T-helper 17 cell (primary cell): ENCODE data around the gene LNPK. TPM values are rescaled to one million over a fixed set of nuclear protein-coding genes. Genes with fewer than 3 reads are reported as not detected.
"Not testable (repeated sequence)": the region's sequence is repeated elsewhere in the genome, so short reads cannot be mapped to it uniquely, and the experiment has no call there.

Experiments used
- ATAC-seq: fragments of 150-1000 bp; cut with Tn5 transposase; 2 replicates; pipeline ENCODE4 v1.10.0; 2021; ENCODE audit warnings: mild to moderate bottlenecking, moderate library complexity
- DNase-seq, 3 donors: peaks; one replicate each; pipeline versions ENCODE4 v3.0.0 to v3.0.0-alpha.2; 2020 to 2021
- H3K9me3 ChIP-seq: one replicate; pipeline ENCODE4 v1.7.0; 2013; ENCODE audit warnings: low read length, mild to moderate bottlenecking; ENCODE audit not compliant: control insufficient read depth, poor library complexity, severe bottlenecking
- H3K27ac Mint-ChIP-seq: one replicate; pipeline ENCODE4 v1.8.0; 2022; ENCODE audit warnings: mild to moderate bottlenecking, moderate library complexity, mixed read lengths
- H3K27me3 Mint-ChIP-seq: one replicate; pipeline ENCODE4 v1.8.0; 2022; ENCODE audit warnings: mixed read lengths
- H3K36me3 Mint-ChIP-seq: one replicate; pipeline ENCODE4 v1.8.0; 2022; ENCODE audit warnings: low read depth, mixed read lengths
- H3K4me1 Mint-ChIP-seq: one replicate; pipeline ENCODE4 v1.8.0; 2022; ENCODE audit warnings: mild to moderate bottlenecking, mixed read lengths
- H3K4me3 Mint-ChIP-seq: one replicate; pipeline ENCODE4 v1.8.0; 2022; ENCODE audit warnings: mild to moderate bottlenecking, moderate library complexity, mixed read lengths
- total RNA-seq, 4 donors: library from RNA in 2 of 4; stranded (reverse) in 2 of 4; gene quantifications; one replicate each; pipeline ENCODE4 v1.2.3 and lab custom pipeline; 2022 to 2026

Gene LNPK
- total RNA-seq, 2 donors from 2014 or later, result 14.9 to 21.0 TPM

DNA sequence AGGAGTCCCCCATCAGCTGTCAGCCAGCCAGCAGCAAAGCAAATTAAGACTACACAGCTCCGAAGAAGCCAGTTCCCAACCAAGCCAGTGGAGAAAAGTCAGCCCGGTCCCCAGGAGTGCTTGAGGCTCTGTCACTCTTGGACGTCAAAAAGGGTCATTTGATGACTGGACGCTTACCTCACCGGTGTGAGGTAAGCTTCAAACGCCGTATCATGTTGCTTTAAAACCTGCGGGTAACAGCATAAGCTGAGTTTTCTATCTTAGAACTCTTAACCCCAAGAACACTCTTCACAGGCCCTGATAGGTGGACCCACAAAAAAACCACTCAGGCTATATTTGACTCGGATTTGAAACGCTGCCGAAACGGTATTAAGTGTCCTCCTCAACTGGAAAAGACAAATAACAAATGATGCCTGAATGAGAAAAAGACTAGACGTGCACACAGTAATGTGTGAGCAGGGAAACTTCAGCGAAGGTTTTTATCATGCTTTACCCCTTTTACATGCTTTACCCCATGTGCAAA is 682 bp upstream of the LNPK start:
- Mint-ChIP-seq H3K4me3 (peak overlapping the region; percentile 95), H3K36me3 (no peaks in the 10 kb centered on the region), H3K4me1 (peaks cover 22% of the 10 kb centered on the region), H3K27me3 (peaks cover 8% of the 10 kb centered on the region), H3K27ac (peak overlapping the region; percentile 93)
- no peaks in the 10 kb centered on the region for H3K9me3 ChIP-seq
- ATAC-seq (peak; percentile 4), DNase-seq (no peak)

DNA sequence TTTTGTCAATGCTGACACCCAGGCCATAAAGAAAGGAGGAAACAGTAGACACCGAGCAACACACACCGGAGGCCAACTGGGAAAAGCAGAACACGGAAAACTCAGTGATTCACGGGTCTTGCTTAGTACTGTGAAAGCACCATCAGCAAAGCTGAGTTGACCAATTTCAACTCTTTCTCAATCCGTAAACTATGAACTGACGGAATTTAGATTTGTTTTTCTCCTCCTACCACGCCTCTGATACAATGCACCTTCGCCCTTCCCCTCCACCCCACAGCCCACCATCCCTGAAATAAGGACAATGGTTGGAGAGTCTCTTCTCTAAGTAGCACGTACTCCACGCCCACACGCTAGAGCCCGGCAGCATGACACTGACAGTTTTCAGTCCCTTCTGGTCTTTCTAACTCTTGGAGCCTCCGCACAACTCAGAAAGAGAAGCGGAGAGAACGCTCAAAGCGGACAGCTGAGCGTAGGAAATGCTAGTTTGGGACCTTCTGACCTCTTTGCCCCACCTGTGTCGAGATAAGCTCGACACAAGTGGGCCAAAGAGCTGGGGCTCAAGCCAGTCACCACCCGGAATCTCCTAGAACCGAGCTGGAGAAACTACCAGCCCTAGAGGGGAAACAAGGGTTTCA is 669 bp downstream of the LNPK start:
- H3K4me3 Mint-ChIP-seq, result peak overlapping the region; percentile 95
- peaks cover 22% of the 10 kb centered on the region for H3K4me1 Mint-ChIP-seq
- H3K27me3 Mint-ChIP-seq, result peaks cover 8% of the 10 kb centered on the region
- H3K9me3 ChIP-seq, result no peaks in the 10 kb centered on the region
- DNase-seq (peak in 1 of 3 donors; percentile 14), ATAC-seq (peak; percentile 33)
- H3K36me3 Mint-ChIP-seq, result no peaks in the 10 kb centered on the region
- H3K27ac Mint-ChIP-seq, result peak overlapping the region; percentile 93

- Mint-ChIP-seq H3K4me3 (no peak overlapping the region), H3K36me3 (no peaks in the 10 kb centered on the region), H3K4me1 (peaks cover 22% of the 10 kb centered on the region), H3K27ac (no peak overlapping the region), H3K27me3 (peaks cover 6% of the 10 kb centered on the region)
- no peaks in the 10 kb centered on the region for H3K9me3 ChIP-seq
- DNase-seq (no peak), ATAC-seq (no peak)
Measured at GRCh38 chr2:175999283-175999819, 2.7 kb downstream of the LNPK start.

DNA sequence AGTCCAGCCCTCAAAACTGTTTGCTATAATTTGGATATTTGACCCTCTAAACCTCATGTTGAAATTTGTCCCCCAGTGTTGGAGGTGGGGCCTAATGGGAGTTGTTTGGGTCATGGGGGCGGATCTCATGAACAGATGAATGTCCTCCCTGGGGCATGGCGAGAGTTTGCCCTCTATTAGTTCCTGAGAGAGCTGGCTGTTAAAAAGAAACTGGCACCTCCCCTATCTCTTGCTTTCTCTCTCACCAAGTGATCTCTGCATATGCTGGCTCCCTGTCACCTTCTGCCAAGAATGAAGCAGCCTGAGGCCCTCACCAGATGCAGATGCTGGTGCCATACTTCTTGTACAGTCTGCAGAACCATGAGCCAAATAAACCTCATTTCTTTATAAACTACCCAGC is 12.0 kb downstream of the LNPK start:
- Mint-ChIP-seq H3K4me1 (peaks cover 2% of the 10 kb centered on the region), H3K27ac (no peak overlapping the region), H3K36me3 (peaks cover under 1% of the 10 kb centered on the region), H3K4me3 (no peak overlapping the region), H3K27me3 (no peaks in the 10 kb centered on the region)
- ATAC-seq (no peak), DNase-seq (no peak)
- H3K9me3 ChIP-seq, result no peaks in the 10 kb centered on the region

DNA sequence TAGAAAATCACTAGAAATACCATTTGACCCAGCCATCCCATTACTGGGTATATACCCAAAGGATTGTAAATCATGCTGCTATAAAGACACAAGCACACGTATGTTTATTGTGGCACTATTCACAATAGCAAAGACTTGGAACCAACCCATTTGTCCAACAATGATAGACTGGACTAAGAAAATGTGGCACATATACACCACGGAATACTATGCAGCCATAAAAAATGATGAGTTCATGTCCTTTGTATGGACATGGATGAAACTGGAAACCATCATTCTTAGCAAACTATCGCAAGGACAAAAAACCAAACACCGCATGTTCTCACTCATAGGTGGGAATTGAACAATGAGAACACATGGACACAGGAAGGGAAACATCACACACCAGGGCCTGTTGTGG is 14.9 kb downstream of the LNPK start:
- not testable (repeated sequence) for H3K4me1 Mint-ChIP-seq, H3K4me3 Mint-ChIP-seq, ATAC-seq, H3K27ac Mint-ChIP-seq, H3K9me3 ChIP-seq, H3K36me3 Mint-ChIP-seq, DNase-seq, H3K27me3 Mint-ChIP-seq

GRCh38 chr2:175984846-175985245 is 17.2 kb downstream of the LNPK start:
- Mint-ChIP-seq H3K4me3 (no peak overlapping the region), H3K4me1 (peaks cover 8% of the 10 kb centered on the region), H3K36me3 (peaks cover 5% of the 10 kb centered on the region), H3K27me3 (no peaks in the 10 kb centered on the region), H3K27ac (no peak overlapping the region)
- ATAC-seq (no peak), DNase-seq (no peak)
- no peaks in the 10 kb centered on the region for H3K9me3 ChIP-seq

GRCh38 chr2:175981551-175981950 is 20.5 kb downstream of the LNPK start:
- no peak overlapping the region for H3K27ac Mint-ChIP-seq
- no peak for DNase-seq
- ATAC-seq, result no peak
- H3K36me3 Mint-ChIP-seq, result peaks cover 18% of the 10 kb centered on the region
- peaks cover 10% of the 10 kb centered on the region for H3K4me1 Mint-ChIP-seq
- no peaks in the 10 kb centered on the region for H3K9me3 ChIP-seq
- H3K4me3 Mint-ChIP-seq, result no peak overlapping the region
- H3K27me3 Mint-ChIP-seq, result no peaks in the 10 kb centered on the region

DNA sequence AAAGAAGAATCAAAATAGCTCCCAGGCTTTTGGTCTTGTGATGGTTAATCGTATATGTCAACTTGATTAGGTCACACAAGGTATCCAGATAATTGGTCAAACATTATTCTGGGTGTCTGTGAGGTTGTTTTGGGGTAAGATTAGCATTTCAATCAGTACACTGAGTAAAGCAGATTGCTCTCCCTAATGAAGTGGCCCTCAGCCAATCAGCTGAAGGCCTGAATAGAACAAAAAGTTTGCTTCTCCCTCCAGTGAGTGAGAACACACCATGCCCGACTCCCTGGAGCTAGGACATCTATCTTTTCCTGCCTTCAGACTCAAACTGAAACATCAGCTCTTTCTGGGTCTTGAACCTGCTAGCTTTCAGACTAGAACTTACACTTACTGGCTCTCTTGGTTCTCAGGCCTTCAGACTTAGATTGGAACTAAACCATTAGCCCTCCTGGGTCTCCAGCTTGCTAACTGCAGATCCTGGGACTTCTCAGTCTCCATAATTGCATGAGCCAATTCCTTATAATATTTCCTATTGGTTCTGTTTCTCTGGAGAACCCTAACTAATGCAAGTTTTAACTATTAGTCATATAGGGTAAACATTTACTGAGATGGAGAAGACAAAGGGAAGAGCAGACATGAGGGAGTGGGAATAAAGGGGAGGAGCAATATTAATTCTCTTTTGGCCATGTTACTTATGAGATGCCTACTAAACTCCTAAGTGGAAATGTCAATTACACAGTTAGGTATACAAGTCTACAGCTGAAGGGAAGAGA is 25.5 kb downstream of the LNPK start:
- H3K9me3 ChIP-seq, result no peaks in the 10 kb centered on the region
- Mint-ChIP-seq H3K4me3 (no peak overlapping the region), H3K4me1 (peaks cover 7% of the 10 kb centered on the region), H3K27ac (no peak overlapping the region), H3K27me3 (no peaks in the 10 kb centered on the region), H3K36me3 (peaks cover 20% of the 10 kb centered on the region)
- DNase-seq, result no peak
- no peak for ATAC-seq

- Mint-ChIP-seq H3K4me3 (no peak overlapping the region), H3K36me3 (peaks cover 23% of the 10 kb centered on the region), H3K4me1 (peaks cover 5% of the 10 kb centered on the region), H3K27me3 (no peaks in the 10 kb centered on the region), H3K27ac (no peak overlapping the region)
- ATAC-seq (no peak), DNase-seq (no peak)
- H3K9me3 ChIP-seq, result no peaks in the 10 kb centered on the region
Measured at GRCh38 chr2:175973373-175973772, 28.7 kb downstream of the LNPK start.

- Mint-ChIP-seq H3K27me3 (no peaks in the 10 kb centered on the region), H3K27ac (no peak overlapping the region), H3K4me1 (peaks cover 3% of the 10 kb centered on the region), H3K36me3 (peaks cover 9% of the 10 kb centered on the region), H3K4me3 (no peak overlapping the region)
- no peak for ATAC-seq
- no peaks in the 10 kb centered on the region for H3K9me3 ChIP-seq
- DNase-seq, result no peak
Measured at GRCh38 chr2:175966839-175967238, 35.2 kb downstream of the LNPK start.

DNA sequence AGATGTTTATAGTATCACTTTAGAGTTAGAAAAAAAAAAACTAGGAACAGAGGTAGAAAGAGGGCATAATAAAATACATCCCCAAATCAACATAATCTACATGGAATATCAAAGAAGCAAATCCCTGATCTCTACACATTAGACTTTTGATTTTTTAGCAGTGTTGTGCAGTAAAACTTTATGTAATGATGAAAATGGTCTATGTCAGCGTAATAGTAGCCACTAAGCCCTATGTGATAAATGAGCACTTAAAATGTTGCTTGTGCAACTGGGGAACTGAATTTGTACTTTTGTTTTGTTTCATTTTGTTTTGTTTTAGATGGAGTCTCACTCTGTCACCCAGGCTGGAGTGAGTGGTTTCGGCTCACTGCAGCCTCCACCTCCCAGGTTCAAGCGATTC is 36.3 kb downstream of the LNPK start:
- ATAC-seq (no peak), DNase-seq (no peak)
- H3K9me3 ChIP-seq, result no peaks in the 10 kb centered on the region
- Mint-ChIP-seq H3K27ac (no peak overlapping the region), H3K4me1 (peaks cover 6% of the 10 kb centered on the region), H3K36me3 (peaks cover 9% of the 10 kb centered on the region), H3K27me3 (no peaks in the 10 kb centered on the region), H3K4me3 (no peak overlapping the region)

- Mint-ChIP-seq H3K36me3 (peaks cover 2% of the 10 kb centered on the region), H3K27ac (no peak overlapping the region), H3K4me3 (no peak overlapping the region), H3K4me1 (peaks cover 3% of the 10 kb centered on the region), H3K27me3 (no peaks in the 10 kb centered on the region)
- DNase-seq (no peak), ATAC-seq (no peak)
- no peaks in the 10 kb centered on the region for H3K9me3 ChIP-seq
Measured at GRCh38 chr2:175964195-175964594, 37.9 kb downstream of the LNPK start.

GRCh38 chr2:175963171-175963570 is 38.9 kb downstream of the LNPK start:
- not testable (repeated sequence) for H3K9me3 ChIP-seq, H3K4me1 Mint-ChIP-seq, H3K27me3 Mint-ChIP-seq, DNase-seq, H3K36me3 Mint-ChIP-seq, H3K4me3 Mint-ChIP-seq, H3K27ac Mint-ChIP-seq, ATAC-seq
